ENCODE measurements around the gene TRAF6. TPM values are rescaled to one million over a fixed set of nuclear protein-coding genes. Genes with fewer than 3 reads are reported as not detected.

TRAF6 gene
- polyA plus RNA-seq, 1 donor = 19.2 TPM

DNA sequence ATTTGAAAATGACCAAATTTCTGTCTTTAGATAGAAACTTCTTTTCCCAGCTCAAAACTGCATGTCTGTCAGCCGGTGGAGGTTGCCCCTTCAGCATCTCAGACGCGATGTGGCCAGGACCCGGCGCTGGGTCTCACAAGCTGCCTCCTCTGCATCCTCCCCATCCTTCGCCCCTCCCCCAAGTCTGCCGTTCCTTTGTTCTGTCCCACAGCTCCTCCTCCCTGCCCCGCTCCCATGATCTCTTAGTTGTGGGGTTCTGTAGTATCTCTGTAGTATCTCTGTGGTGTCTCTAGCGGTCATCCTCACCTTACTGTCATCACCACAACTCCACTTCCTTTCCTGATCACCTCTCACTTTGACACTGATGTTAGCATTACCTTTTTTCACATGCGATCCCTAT lies 49.9 kb downstream of the TRAF6 start:
- no peak for DNase-seq

DNA sequence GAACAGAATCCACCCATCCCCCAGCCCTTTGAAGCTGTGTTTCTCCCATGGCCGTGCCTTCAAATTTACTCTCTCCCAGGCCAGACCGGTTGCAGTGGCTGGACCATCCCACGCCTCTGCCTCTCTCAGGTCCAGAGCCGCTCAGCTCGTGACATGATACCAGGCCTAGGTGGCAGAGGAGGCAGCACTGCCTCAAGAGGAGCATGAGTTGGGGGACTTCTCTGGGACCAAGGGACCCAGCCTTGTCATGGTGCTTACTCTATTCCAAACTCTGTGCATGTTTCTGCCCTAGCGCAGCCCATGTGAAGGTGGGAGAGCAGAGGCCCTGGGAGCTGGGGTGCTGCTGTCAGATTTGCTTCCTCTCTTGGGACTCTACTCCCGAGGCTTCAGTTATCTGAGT lies 51.0 kb downstream of the TRAF6 start:
- DNase-seq = no peak

- no peak for DNase-seq
These were observed 51.8 kb downstream of the TRAF6 start for GRCh38 chr11:36458129-36458915.

GRCh38 chr11:36456156-36456555 lies 53.9 kb downstream of the TRAF6 start:
- no peak for DNase-seq

DNA sequence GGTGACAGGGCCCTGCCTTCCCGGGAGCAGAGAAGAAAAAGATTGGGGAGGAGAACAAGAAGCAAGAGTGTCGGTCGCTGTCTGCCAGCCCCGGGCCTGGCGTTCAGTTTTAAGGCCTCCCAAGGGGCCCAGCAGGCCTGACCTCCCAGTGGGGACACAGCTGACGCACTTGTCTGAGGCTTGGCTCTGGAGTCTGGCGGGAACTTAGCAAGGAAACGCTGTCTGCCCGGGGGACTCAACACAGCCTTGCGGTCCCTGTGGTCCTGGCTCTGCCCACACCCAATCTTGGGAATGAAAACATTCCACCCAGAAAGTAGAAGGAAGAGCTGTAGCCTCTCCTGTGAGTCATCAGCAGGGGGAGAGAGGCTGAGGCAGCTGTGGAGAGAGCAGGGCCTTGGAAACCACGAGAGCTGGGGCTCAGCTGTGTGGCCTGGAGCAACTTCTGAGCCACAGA lies 54.4 kb downstream of the TRAF6 start:
- DNase-seq = no peak

DNA sequence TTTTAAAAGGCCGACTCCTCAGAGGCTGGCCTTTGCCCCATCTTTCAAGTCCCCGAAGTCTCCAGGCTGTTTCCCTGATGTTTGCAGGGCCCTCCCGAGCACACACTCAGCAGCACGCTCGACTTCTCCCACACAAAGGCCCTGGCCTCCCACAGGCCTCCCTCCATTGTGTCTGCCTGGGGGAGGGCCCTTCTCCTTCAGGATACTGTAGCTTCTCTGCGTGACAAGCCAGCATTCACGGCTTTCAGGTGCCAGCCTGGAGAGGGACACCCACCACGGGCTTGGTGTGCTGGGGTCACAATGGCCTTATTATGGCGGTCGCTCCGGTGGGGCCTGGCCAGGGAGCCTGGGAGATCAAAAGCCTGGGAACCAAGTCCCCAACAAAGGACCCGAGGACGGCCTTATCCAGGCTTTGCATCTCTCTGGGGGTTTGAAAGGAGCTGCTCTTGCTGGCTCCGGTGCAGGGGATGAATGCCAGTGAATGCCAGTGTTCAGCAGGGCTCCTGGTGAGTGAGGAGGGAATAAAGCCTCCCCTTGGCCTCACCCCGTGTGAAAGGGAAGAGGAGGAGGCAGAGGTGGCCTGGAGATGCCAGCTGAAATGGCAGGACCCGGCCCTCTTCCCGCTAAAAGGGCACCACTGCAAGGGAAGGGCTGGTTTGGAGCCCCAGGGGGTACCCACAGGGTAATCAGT lies 55.0 kb downstream of the TRAF6 start:
- DNase-seq = no peak

GRCh38 chr11:36454551-36454940 lies 55.5 kb downstream of the TRAF6 start:
- no peak for DNase-seq

DNA sequence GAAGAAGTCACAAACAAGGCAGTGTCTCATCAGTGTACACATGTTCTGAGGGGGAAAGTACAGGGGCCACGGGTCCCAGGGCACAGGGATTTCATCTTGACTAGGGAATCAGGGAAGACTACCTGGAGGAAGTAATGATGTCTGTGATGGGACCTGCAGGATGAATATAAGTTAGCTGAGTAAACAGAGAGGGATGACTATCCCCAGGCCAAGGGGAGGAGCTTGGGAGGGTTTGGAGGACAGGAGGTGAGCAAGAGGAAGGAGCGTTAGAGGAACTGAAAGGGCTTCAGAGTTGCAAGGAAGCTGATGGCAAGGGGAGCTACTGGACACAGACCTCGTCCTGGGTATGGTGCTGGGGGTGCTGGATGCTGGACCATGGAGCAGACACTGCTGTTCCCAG lies 56.4 kb downstream of the TRAF6 start:
- DNase-seq = no peak

DNA sequence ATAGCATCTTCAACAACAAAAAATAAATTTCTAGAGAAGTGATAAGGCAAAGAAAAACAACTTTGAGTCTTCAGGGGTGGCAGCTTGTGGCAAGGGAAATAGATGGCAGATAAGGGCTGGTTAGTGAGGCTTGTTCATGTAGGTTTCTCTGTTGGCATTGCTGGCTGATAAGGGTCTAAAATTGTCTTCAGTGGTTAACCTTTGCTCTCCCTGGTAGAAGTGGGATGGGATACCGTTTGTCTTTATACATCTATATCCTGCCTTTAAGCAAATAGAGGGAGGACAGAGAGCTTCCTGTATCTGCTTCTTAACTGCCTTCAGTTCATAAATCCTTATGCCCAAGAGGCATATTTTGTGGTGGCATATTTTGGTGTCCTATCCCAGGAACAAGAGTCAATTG lies 57.1 kb downstream of the TRAF6 start:
- DNase-seq = no peak

DNA sequence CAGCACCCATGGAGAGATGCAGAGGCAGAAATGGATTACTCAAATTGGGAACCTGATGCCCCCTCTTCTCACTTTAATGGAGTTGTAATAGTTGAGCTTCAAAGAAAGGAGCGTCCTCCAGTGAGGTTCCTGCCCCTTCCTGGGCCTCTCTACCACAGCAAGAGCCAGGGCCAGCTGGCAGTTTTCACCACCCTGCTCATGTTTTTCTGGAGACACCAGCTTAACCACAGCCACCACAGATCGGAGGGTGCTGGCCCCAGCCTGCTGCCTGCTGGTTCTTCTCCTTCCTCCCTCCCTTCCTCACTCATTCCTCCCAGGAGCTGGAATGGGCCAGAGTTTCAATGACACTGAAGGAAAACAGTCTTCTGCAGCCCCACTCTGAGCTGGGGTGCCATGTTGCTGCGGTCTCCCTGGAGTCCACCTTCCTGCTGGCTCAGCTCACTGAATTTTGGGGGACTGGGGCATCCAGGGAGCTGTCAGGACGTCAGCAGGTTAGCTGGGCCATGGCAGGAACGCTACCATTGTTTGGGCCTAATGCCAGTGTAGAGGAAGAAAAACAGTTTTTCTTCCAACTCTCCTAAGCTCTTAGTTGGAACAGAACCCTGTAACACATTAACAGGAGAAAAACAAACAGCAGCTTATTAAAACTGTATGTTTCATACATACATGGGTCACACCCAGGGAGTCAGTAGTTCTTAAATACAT lies 57.7 kb downstream of the TRAF6 start:
- no peak for DNase-seq

DNA sequence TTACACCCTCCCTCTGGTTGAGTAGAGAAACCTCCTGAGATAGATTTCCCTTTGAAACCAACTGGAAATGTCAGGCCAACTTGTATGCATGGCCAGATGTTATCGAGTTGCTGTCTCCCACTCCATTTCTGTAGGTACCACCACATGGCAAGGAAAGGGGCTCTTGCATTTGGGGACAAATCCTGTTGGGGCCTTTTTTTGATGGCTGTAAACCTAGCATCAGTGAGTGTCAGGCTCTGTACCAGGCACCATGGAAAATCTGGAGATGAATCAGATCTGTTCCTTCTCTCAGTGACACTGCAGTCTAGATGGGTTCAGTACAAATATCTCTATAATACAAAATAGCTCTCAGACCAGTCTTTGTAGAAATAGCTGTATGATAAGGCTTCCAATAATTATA lies 58.4 kb downstream of the TRAF6 start:
- no peak for DNase-seq

GRCh38 chr11:36451045-36451444 lies 59.0 kb downstream of the TRAF6 start:
- DNase-seq = no peak

DNA sequence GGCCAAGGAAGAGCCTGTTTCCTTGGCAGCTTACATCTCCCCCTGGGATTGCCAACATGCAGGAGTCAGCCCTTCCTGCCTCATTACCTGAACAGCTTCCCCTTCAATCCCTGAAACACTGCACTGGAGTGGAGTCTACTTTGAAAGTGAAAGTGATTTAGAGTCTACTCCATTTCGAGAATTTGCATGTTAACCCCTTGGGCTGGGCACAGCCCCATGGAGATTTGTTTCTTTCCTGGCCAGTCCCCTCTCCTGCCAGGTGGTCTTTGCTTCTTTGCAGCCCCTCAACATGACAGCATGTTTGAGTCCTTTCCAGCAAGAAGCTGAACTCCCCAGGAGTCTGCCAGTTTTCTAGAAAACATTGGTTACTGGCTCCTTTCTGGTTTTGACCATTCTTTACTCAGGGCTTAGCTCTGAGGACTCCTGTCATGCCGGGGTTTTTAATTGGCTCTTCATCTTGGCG lies 59.9 kb downstream of the TRAF6 start:
- DNase-seq = no peak

DNA sequence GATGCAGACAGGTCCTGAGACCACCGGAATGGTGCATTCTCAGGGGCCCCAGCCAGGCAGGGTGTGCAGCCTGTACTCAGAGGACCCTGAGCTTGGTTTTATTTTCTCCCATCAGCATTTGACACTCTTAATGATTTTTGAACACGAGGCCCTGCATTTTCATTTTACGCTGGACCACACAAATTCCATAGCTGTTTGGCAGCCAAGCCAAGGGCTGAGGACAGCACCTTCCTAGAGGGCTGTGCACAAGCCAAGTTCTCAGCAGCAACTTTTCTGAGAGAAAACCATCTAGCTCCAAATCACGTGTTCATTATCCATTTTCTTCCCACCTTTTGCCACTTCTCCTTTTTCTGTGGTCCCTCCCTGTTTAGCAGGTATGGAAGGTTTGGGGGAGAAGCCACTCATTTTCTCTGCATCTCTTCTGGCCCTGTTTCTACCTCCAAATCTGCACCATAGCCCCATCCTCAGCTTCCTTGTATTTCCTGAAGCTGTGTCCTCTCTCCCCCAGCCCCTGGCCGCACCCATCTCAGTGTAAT lies 60.4 kb downstream of the TRAF6 start:
- DNase-seq = no peak

DNA sequence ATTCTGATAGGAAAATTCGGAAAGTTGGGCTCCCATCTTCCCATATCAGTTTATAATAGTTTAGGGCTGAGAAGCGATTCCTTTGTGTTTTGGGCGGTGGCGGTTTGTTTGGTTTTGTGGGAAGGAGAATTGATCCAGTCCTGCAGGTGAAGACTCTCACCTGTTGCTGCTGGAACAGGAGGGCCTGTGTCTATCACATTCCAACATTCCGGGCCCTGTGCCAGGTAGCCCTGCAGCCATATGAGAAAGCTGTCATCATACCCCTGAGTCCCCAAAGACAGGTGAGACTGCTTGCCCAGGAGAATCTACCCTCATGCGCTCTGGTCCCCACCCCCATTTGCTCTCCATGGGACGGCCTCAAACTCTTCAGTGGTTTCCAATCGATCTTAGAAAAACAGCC lies 62.1 kb downstream of the TRAF6 start:
- DNase-seq = no peak

DNA sequence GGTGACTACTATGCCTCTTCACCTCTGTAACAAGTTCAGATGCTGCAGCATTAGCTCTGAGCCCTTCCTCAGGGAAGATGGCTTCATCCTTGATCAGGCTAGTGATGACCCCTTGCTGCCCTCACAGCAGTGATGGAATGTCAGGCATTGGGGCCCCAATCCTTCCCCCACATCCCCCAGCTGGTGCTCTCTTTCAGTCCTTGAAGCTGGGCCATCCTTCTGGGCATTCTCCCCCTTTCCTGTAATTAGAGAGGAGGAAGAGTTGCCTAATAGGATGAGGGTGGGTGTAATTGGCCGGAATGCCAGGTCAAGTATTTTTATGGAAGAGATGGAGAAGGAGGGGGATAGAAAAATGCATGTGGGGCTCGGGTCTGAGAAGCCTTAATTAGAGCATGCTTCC lies 62.6 kb downstream of the TRAF6 start:
- no peak for DNase-seq

- no peak for DNase-seq
These were observed 63.9 kb downstream of the TRAF6 start for GRCh38 chr11:36446135-36446534.

DNA sequence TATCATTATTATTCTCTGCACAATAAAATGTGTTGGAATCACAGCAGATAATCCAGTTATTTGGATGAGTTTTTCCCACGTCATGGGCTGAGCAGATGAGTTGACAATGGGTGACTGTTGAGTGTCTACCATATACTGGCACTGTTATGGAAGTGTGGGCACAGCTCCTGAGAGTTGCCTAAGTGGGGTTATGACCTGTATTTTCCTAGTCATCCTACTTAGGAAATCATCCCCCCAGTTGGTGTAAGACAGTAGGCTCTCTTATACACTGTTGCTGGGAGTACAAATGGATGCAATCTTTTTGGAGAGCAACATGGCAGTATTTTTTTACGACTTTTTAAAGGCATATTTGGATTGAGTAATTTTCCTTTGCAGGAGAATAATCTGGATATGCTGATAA lies 66.4 kb downstream of the TRAF6 start:
- DNase-seq = no peak

- DNase-seq = no peak
These were observed 68.4 kb downstream of the TRAF6 start for GRCh38 chr11:36441610-36442208.

GRCh38 chr11:36438126-36438525 lies 71.9 kb downstream of the TRAF6 start:
- DNase-seq = no peak

GRCh38 chr11:36437413-36437812 lies 72.7 kb downstream of the TRAF6 start:
- no peak for DNase-seq

All from left kidney (tissue), 2 donors.